ENCODE measurements around the gene ZNF32.

DNA sequence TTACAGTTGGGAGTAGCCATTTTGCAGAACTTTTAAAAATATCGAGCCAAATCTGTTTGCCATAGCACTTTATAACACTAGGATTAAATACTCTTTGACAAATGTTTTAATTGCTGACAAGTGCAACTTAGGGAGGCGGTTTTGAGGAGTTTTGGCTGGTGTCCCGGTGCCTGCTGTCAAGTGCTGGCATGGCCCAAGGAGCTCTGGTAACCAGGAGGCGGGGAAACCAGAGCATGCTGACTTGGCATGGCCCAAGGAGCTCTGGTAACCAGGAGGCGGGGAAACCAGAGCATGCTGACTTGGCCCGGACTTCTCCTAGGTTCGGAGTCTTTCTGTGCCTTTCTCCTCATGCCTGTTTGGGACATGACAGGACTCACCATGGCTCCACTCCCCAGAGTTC is 30.8 kb upstream of the ZNF32 start:
- TF ChIP-seq, protein P1, sequence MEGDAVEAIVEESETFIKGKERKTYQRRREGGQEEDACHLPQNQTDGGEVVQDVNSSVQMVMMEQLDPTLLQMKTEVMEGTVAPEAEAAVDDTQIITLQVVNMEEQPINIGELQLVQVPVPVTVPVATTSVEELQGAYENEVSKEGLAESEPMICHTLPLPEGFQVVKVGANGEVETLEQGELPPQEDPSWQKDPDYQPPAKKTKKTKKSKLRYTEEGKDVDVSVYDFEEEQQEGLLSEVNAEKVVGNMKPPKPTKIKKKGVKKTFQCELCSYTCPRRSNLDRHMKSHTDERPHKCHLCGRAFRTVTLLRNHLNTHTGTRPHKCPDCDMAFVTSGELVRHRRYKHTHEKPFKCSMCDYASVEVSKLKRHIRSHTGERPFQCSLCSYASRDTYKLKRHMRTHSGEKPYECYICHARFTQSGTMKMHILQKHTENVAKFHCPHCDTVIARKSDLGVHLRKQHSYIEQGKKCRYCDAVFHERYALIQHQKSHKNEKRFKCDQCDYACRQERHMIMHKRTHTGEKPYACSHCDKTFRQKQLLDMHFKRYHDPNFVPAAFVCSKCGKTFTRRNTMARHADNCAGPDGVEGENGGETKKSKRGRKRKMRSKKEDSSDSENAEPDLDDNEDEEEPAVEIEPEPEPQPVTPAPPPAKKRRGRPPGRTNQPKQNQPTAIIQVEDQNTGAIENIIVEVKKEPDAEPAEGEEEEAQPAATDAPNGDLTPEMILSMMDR (IDR thresholded peaks at IDR 0.05 in 8 of 11, conservative IDR thresholded peaks at IDR 0.05 in 3 of 11) = no peak
- TF ChIP-seq POLR2A (IDR thresholded peaks at IDR 0.05) = no peak
- TF ChIP-seq POLR2AphosphoS5 (IDR thresholded peaks at IDR 0.05) = no peak

Measured in spleen (tissue), 7 donors.